ENCODE results near the gene GTSF1L. TPM values are rescaled to one million over a fixed set of nuclear protein-coding genes. Genes with fewer than 3 reads are reported as not detected.

Gene GTSF1L
- total and polyA plus RNA-seq, 8 donors = not detected

GRCh38 chr20:43715511-43715910, 11.3 kb downstream of the GTSF1L start:
- FAIRE-seq (no peak), DNase-seq (no peak), ATAC-seq (no peak)
- Histone ChIP-seq H3K36me3 (peaks cover 0 to 2% (median 0%) of the 10 kb centered on the region in 3 donors), H3K4me1 (no peaks in the 10 kb centered on the region), H3K27me3 (no peaks in the 10 kb centered on the region), H3K27ac (no peak overlapping the region), H3K9me3 (no peaks in the 10 kb centered on the region), H3K4me3 (no peak overlapping the region)
- 92 to 93% methylated on average over 6 of the region's 6 CpGs for WGBS, 2 donors
- intact Hi-C loops (cut with DNase I) = no loop called here
- TF ChIP-seq CTCF (IDR thresholded peaks at IDR 0.05) = no peak

- Histone ChIP-seq H3K4me3 (no peak overlapping the region), H3K27ac (no peak overlapping the region), H3K9me3 (no peaks in the 10 kb centered on the region), H3K4me1 (no peaks in the 10 kb centered on the region), H3K36me3 (peaks cover 0 to 7% (median 0%) of the 10 kb centered on the region in 3 donors), H3K27me3 (no peaks in the 10 kb centered on the region)
- DNase-seq (no peak), FAIRE-seq (no peak), ATAC-seq (no peak)
- 96 to 97% methylated on average over 9 of the region's 9 CpGs for WGBS, 2 donors
- TF ChIP-seq CTCF (IDR thresholded peaks at IDR 0.05) = no peak
- intact Hi-C loops (cut with DNase I) = no loop called here
These were observed 11.8 kb downstream of the GTSF1L start for GRCh38 chr20:43715044-43715443.

GRCh38 chr20:43711098-43711654, 15.6 kb downstream of the GTSF1L start:
- no peak overlapping the region for H3K4me3 ChIP-seq
- H3K27me3 ChIP-seq = no peaks in the 10 kb centered on the region
- H3K27ac ChIP-seq = no peak overlapping the region
- DNase-seq = no peak
- no peak for TF ChIP-seq CTCF (IDR thresholded peaks at IDR 0.05)
- H3K36me3 ChIP-seq = peaks cover 0 to 8% (median 0%) of the 10 kb centered on the region in 3 donors
- no peaks in the 10 kb centered on the region for H3K9me3 ChIP-seq
- H3K4me1 ChIP-seq = no peaks in the 10 kb centered on the region
- no peak for ATAC-seq
- no peak for FAIRE-seq
- 86 to 90% methylated on average over 15 of the region's 15 CpGs for WGBS, 2 donors
- intact Hi-C loops (cut with DNase I) = no loop called here

GRCh38 chr20:43710370-43711044, 16.3 kb downstream of the GTSF1L start:
- WGBS, 2 donors = 93 to 94% methylated on average over 9 of the region's 9 CpGs

More at GRCh38 chr20:43710370-43711044, 16.3 kb downstream of the GTSF1L start:
- no peak for TF ChIP-seq CTCF (IDR thresholded peaks at IDR 0.05)
- Histone ChIP-seq H3K4me3 (no peak overlapping the region), H3K36me3 (peaks cover 0 to 11% (median 0%) of the 10 kb centered on the region in 3 donors), H3K27me3 (no peaks in the 10 kb centered on the region), H3K9me3 (no peaks in the 10 kb centered on the region), H3K4me1 (no peaks in the 10 kb centered on the region), H3K27ac (no peak overlapping the region)
- FAIRE-seq = no peak
- intact Hi-C loops (cut with DNase I) = no loop called here
- no peak for ATAC-seq
- no peak for DNase-seq

Data from pancreas (tissue), 10 donors.